GM19328 (cell line): ENCODE data around the gene BBX.

ENCODE experiments used
- ATAC-seq: cut with Tn5 transposase; IDR thresholded peaks from one replicate; pipeline ENCODE4 v1.9.1; 2021; ENCODE audit warnings: mild to moderate bottlenecking, moderate library complexity; ENCODE audit not compliant: unreplicated experiment

Gene BBX

GRCh38 chr3:107598926-107599771, 76.4 kb downstream of the BBX start:
- ATAC-seq = peak; percentile 89

GRCh38 chr3:107599772-107600145, 77.0 kb downstream of the BBX start:
- ATAC-seq = no peak

- ATAC-seq = no peak
These were observed 78.0 kb downstream of the BBX start for GRCh38 chr3:107600780-107601179.

- no peak for ATAC-seq
These were observed 81.5 kb downstream of the BBX start for GRCh38 chr3:107604057-107604822.

- ATAC-seq = no peak
These were observed 89.2 kb downstream of the BBX start for GRCh38 chr3:107611775-107612469.

GRCh38 chr3:107612664-107613084, 89.9 kb downstream of the BBX start:
- no peak for ATAC-seq

- ATAC-seq = no peak
These were observed 96.8 kb downstream of the BBX start for GRCh38 chr3:107619549-107619948.

GRCh38 chr3:107620534-107620933, 97.8 kb downstream of the BBX start:
- no peak for ATAC-seq

- ATAC-seq = no peak
These were observed 98.7 kb downstream of the BBX start for GRCh38 chr3:107621465-107621864.

GRCh38 chr3:107627962-107628542, 105.3 kb downstream of the BBX start:
- no peak for ATAC-seq

- no peak for ATAC-seq
These were observed 106.8 kb downstream of the BBX start for GRCh38 chr3:107629566-107629965.

GRCh38 chr3:107630779-107631178, 108.0 kb downstream of the BBX start:
- no peak for ATAC-seq

- ATAC-seq = no peak
These were observed 109.8 kb downstream of the BBX start for GRCh38 chr3:107632576-107632975.

- ATAC-seq = peak; percentile 92
These were observed 110.8 kb downstream of the BBX start for GRCh38 chr3:107633327-107634098.

- ATAC-seq = peak; percentile 27
These were observed 111.3 kb downstream of the BBX start for GRCh38 chr3:107634099-107634489.

GRCh38 chr3:107637416-107638183, 114.8 kb downstream of the BBX start:
- ATAC-seq = no peak

GRCh38 chr3:107641572-107642307, 119.0 kb downstream of the BBX start:
- ATAC-seq = no peak

- no peak for ATAC-seq
These were observed 120.5 kb downstream of the BBX start for GRCh38 chr3:107643038-107643883.
